ENCODE measurements around the gene CNOT6L.

CNOT6L gene

GRCh38 chr4:77818602-77819403 lies at the start of gene CNOT6L:
CNOT6L (minus strand) TSS chr4:77819368; CDS start chr4:77819308, 60 bp downstream.
- H3K4me3 ChIP-seq (ENCODE audit: low read depth, low read length): peak within 1 kb of the TSS; percentile 80

- H3K4me3 ChIP-seq (ENCODE audit: low read depth, low read length): no peak overlapping the region
Observed at GRCh38 chr4:77865259-77865658, 46.1 kb upstream of the CNOT6L start.

- H3K4me3 ChIP-seq (ENCODE audit: low read depth, low read length): peak overlapping the region; percentile 82
Observed at GRCh38 chr4:77863341-77863740, 44.2 kb upstream of the CNOT6L start.

- H3K4me3 ChIP-seq (ENCODE audit: low read depth, low read length): peak within 1 kb of the TSS; percentile 82
Observed at GRCh38 chr4:77862478-77863216, 43.5 kb upstream of the CNOT6L start, which contains the start of gene MRPL1. MRPL1 (plus strand) TSS chr4:77862830; CDS start chr4:77862849, 19 bp downstream.

- H3K4me3 ChIP-seq (ENCODE audit: low read depth, low read length): no peak overlapping the region
Observed at GRCh38 chr4:77861495-77861894, 42.3 kb upstream of the CNOT6L start.

- H3K4me3 ChIP-seq (ENCODE audit: low read depth, low read length): no peak overlapping the region
Observed at GRCh38 chr4:77859256-77859655, 40.1 kb upstream of the CNOT6L start.

GRCh38 chr4:77856152-77856551 lies 37.0 kb upstream of the CNOT6L start:
- H3K4me3 ChIP-seq (ENCODE audit: low read depth, low read length): no peak overlapping the region

- no peak overlapping the region for H3K4me3 ChIP-seq (ENCODE audit: low read depth, low read length)
Observed at GRCh38 chr4:77854431-77855111, 35.4 kb upstream of the CNOT6L start.

- H3K4me3 ChIP-seq (ENCODE audit: low read depth, low read length): no peak overlapping the region
Observed at GRCh38 chr4:77852892-77853495, 33.8 kb upstream of the CNOT6L start.

GRCh38 chr4:77849278-77849965 lies 30.3 kb upstream of the CNOT6L start:
- no peak overlapping the region for H3K4me3 ChIP-seq (ENCODE audit: low read depth, low read length)

GRCh38 chr4:77848508-77848907 lies 29.3 kb upstream of the CNOT6L start:
- no peak overlapping the region for H3K4me3 ChIP-seq (ENCODE audit: low read depth, low read length)

GRCh38 chr4:77845929-77846328 lies 26.8 kb upstream of the CNOT6L start:
- no peak overlapping the region for H3K4me3 ChIP-seq (ENCODE audit: low read depth, low read length)

- H3K4me3 ChIP-seq (ENCODE audit: low read depth, low read length): no peak overlapping the region
Observed at GRCh38 chr4:77845400-77845799, 26.2 kb upstream of the CNOT6L start.

GRCh38 chr4:77844363-77844762 lies 25.2 kb upstream of the CNOT6L start:
- no peak overlapping the region for H3K4me3 ChIP-seq (ENCODE audit: low read depth, low read length)

- H3K4me3 ChIP-seq (ENCODE audit: low read depth, low read length): no peak overlapping the region
Observed at GRCh38 chr4:77843628-77844027, 24.5 kb upstream of the CNOT6L start.

GRCh38 chr4:77834403-77834802 lies 15.2 kb upstream of the CNOT6L start:
- no peak overlapping the region for H3K4me3 ChIP-seq (ENCODE audit: low read depth, low read length)

GRCh38 chr4:77833126-77833724 lies 14.1 kb upstream of the CNOT6L start:
- no peak overlapping the region for H3K4me3 ChIP-seq (ENCODE audit: low read depth, low read length)

GRCh38 chr4:77827343-77827742 lies 8.2 kb upstream of the CNOT6L start:
- H3K4me3 ChIP-seq (ENCODE audit: low read depth, low read length): no peak overlapping the region

GRCh38 chr4:77826275-77826674 lies 7.1 kb upstream of the CNOT6L start:
- H3K4me3 ChIP-seq (ENCODE audit: low read depth, low read length): no peak overlapping the region

- H3K4me3 ChIP-seq (ENCODE audit: low read depth, low read length): no peak overlapping the region
Observed at GRCh38 chr4:77821775-77822174, 2.6 kb upstream of the CNOT6L start.

Measured in iPS-11a (cell line).